T follicular helper cell (primary cell): ENCODE data around the gene ZRANB3.
"Not testable (repeated sequence)": the region's sequence is repeated elsewhere in the genome, so short reads cannot be mapped to it uniquely, and the experiment has no call there.

Experiments used
- DNase-seq: peaks from one replicate; pipeline ENCODE4 v3.0.0-alpha.2; 2020; ENCODE audit warnings: low read depth

The ZRANB3 gene

GRCh38 chr2:135485441-135485840, 45.6 kb downstream of the ZRANB3 start:
- no peak for DNase-seq

DNA sequence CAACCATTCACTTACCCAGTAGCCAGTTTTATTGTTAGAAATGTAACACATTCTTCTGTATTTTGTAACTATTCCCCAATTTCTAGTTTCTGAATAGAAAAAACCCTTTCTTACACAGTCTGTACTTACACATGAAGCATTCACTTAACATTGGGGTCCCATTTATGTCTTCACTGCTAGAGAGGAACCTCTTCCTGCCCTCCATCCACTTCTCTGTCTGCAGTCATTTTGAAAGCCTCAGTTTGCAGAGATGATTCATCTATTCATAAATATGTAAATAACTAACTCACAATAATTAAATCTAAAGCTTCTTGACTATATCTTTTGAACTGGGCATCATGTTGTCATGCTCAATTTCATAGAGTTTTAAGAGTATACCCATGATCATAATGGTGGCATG, 55.9 kb downstream of the ZRANB3 start:
- no peak for DNase-seq

GRCh38 chr2:135473567-135473966, 57.5 kb downstream of the ZRANB3 start:
- no peak for DNase-seq

- DNase-seq = no peak
Measured at GRCh38 chr2:135471106-135471505, 59.9 kb downstream of the ZRANB3 start.

DNA sequence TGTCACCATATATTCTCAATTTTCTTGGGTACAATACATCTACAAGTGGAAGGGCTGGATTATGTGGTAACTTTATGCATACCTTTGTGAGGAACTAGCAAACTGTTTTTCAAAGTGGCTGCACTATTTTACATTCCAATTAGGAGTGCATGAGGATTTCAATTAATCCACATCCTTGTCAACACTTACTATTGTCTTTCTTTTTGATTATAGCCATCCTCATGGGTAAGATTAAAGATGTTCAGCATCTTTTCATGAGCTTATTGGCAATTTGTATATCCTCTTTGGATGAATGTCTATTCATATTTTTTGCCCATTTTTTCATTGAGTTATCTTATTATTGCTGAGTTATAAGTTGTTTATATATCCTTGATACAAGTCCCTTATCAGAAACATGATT, 73.7 kb downstream of the ZRANB3 start:
- DNase-seq = no peak

DNA sequence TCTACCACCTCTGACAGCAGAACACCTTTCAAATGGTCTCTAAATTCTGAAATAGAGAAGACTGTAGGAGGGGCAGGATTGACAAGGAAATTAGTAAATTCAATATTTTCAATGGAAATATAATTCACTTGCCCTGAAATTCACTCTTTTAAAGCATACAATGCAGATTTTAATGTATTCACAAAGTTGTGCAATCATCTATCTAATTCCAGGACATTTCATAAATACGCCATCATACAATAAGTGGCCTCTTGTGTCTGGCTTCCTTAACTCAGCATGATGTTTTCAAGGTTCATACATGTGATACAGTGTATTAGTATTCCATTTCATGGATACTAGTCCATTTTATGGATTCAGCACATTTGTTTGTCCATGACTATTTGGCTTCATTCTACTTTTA, 74.2 kb downstream of the ZRANB3 start:
- DNase-seq = no peak

DNA sequence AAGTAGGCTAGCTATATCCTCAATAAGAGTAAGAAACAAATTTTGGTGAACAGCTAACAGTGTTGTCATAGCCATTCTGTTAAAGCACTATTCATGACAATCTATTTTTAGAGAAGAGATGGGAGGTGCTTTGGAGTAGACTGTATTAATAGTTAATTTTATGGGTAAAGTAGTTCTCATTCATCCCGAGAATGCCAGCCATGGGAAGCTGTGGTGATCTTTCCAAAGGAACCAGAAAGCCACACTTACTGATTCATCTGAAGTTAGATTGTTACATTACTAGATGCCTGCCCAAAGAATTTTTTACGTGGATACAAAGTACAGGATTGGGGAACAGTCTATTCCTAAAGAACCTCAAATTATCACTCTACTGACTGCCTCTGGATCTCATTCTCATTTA, 74.6 kb downstream of the ZRANB3 start:
- DNase-seq = no peak

- DNase-seq = no peak
Measured at GRCh38 chr2:135454608-135455007, 76.4 kb downstream of the ZRANB3 start.

GRCh38 chr2:135453027-135453426, 78.0 kb downstream of the ZRANB3 start:
- not testable (repeated sequence) for DNase-seq

DNA sequence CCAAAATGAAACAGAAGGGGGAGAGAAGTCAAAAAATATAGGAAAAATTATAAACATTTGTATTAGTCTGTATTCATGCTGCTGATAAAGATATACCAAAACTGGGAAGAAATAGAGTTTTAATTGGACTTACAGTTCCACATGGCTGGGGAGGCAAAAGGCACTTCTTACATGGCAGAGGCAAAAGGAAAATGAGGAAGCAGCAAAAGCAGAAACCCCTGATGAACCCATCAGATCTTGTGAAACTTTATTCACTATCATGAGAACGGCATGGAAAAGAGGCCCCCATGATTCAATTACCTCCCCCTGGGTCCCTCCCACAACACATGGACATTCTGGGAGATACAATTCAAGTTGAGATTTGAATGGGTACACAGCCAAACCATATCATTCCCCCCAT, 79.1 kb downstream of the ZRANB3 start:
- DNase-seq = no peak

DNA sequence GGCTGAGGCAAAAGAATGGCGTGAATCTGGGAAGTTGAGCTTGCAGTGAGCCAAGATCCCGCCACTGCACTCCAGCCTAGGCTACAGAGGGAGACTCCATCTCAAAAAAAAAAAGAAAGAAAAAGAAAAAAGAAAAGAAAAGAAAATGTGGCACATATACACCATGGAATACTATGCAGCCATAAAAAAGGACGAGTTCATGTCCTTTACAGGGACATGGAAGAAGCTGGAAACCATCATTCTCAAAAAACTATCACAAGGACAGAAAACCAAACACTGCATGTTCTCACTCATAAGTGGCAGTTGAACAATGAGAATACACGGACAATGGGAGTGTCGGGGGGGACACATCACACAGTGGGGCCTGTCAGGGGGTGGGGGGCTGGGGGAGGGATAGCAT, 88.0 kb downstream of the ZRANB3 start:
- not testable (repeated sequence) for DNase-seq

DNA sequence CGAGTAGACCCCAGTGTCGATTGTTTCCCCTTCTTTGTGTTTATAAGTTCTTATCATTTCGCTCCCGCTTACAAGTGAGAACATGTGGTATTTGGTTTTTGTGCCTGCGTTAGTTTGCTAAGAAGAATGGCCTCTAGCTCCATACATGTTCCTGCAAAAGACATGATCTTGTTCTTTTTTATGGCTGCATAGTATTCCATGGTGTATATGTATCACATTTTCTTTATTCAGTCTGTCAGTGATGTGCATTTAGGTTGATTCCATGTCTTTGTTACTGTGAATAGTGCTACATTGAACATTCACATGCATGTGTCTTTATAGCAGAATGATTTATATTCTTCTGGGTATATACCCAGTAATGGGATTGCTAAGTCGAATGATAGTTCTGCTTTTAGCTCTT, 95.9 kb downstream of the ZRANB3 start:
- not testable (repeated sequence) for DNase-seq

DNA sequence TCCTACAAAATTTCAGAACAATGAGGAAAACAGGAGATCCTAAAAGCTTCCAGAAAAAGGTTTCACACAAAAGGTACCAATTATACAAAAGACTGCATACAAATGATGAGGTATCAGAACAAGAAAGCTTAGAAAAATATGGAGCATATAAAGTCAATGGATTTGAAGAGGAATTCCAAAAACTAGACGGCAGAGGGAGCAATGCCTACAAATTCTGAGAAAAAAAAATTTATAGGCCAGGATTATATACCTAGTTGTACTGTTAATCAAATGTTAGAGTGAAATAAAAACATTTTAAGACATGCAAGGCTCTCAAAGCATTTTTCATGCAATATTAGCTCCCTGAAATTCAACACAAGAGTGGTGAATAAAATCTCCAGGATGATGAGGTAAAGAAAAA, 106.2 kb downstream of the ZRANB3 start:
- DNase-seq = no peak

- no peak for DNase-seq
Measured at GRCh38 chr2:135422898-135423297, 108.1 kb downstream of the ZRANB3 start.

DNA sequence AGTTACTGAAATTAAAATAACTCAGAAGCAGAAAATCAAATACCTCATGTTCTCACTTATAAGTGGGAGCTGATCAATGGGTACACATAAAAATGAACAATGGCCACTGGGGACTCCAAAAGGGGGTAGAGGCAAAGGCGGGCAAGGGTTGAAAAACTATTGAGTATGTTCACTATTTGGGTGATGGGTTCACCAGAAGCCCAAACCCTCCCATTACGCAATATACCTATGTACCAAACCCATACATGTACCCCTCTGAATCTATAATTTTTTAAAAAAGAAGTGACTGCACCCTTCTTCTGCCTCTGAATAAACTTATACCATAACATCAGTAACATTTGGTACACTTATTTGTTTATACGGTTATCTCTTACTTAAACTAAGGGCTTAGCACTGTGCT, 119.4 kb downstream of the ZRANB3 start:
- no peak for DNase-seq

DNA sequence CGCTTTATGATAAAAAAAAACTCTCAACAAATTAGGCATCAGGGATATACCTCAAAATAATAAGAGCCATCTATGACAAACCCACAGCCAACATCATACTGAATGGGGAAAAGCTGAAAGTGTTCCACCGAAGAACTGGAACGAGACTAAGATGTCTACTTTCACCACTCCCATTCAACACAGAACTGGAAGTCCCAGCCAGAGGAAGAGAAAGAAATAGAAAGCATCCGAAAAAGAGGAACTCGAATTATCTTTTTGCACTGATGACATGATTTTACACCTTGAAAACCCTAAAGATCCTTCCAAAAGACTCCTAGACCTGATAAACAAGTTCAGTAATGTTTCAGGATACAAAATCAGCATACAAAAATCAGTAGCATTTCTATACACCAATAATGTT, 121.6 kb downstream of the ZRANB3 start:
- DNase-seq = no peak

DNA sequence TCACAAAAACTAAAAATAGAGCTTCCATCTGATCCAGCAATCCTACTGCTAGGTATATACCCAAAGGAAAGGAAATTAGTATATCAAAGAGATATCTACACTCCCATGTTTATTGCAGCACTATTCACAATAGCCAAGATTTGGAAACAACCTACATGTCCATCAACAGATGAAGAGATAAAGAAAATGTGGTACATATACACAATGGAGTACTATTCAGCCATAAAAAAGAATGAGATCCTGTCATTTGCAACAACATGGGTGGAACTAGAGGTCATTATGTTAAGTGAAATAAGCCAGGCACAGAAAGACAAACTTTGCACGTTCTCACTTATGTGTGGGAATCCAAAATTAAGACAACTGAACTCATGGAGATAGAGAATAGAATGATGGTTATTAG, 134.8 kb downstream of the ZRANB3 start:
- not testable (repeated sequence) for DNase-seq

GRCh38 chr2:135386993-135387392, 144.0 kb downstream of the ZRANB3 start:
- DNase-seq = no peak

DNA sequence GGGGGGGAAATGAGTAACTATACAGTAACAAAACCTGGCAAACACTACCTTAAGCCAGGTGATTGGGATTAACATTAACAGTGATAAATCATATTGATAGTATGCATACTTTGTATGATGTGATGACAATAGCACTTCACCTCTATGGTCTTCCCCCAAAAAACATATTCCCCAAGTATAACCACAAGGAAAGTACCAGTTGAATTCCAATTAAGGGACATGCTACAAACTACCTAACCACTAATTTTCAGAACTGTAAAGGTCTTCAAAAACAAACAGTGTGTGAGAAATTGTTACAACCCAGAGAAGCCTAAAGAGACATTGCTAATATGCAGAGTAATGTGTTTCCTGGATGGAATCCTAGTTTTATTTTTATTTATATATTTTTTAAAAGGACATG, 152.4 kb downstream of the ZRANB3 start:
- DNase-seq = no peak

- no peak for DNase-seq
Measured at GRCh38 chr2:135373702-135374101, 157.3 kb downstream of the ZRANB3 start.

DNA sequence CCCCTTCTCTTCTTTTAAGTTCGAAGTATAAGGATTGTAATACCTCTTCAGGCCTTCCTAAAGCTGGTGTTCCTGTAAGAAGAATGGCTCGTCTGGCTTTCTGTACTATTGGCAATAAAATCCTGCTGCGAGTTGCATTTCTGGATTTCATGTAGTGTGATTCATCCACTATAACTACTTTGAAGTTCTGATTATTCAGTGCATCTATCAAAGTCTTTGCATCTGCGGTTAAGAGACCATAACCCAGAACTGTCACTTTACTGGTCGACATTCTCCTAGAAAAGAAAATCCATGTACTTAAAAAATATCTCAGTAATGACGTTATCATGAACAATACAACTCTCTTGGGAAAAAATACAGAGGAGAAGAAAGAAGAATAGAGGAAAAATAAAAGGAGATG, 181.1 kb downstream of the ZRANB3 start:
- DNase-seq = no peak

- not testable (repeated sequence) for DNase-seq
Measured at GRCh38 chr2:135348096-135348704, 182.8 kb downstream of the ZRANB3 start.

DNA sequence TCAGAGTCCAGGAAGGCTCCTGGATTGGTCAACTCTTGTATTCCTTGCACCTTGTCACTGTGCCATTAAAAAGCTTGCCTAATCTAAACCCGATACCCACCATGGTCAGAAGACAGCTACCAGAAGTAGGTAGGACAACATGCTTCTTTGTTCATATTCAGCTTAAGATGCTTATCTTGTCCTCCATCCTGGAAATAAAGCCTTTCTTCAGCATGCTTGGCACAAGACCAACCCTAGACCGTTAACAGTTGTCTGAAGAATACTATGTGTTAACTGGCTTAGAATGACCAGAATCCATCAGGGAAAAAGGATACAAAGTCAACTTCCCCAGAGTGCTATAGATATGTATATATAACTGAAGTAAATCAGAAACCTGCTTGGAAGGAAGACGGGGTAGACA, 193.9 kb downstream of the ZRANB3 start:
- no peak for DNase-seq

- DNase-seq = no peak
Measured at GRCh38 chr2:135335256-135335655, 195.8 kb downstream of the ZRANB3 start.

DNA sequence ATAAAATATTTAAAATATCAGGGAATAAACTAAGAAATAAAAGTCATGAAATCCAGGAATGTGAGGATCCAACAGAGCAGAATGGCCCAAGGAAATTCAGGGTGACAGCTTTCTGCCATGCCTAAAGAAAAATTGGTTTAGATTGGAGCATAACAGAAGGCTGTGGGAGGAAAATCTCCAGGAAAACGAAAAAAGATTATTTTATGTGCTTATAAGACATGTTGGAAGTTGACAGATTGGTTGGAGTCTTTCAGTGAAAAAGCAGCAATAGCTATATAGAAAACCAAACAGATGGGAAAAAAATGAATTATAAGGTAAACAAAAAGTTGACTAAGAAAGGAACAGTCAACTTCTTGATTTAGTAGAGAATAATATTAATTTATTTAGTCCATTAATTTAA, 203.9 kb downstream of the ZRANB3 start:
- no peak for DNase-seq
